Upper lobe of left lung (tissue), 6 donors: ENCODE measurements around the gene WSB1. TPM values are rescaled to one million over a fixed set of nuclear protein-coding genes. Genes with fewer than 3 reads are reported as not detected.
A peak's percentile ranks its signal among the peaks of the same experiment; 100 is the strongest.

Experiments used
- ATAC-seq, 2 donors: fragments of 200-7000 bp; cut with Tn5 transposase; one replicate each; pipeline ENCODE4 v1.9.1; 2022; ENCODE audit warnings: mild to moderate bottlenecking in 2 of 2, moderate library complexity in 2 of 2; ENCODE audit not compliant: low FRiP score in 2 of 2
- DNase-seq, 2 donors: peaks; one replicate each; pipeline ENCODE4 v3.0.0-alpha.2; 2019 to 2020
- H3K27ac ChIP-seq, 4 donors: fragments of 200-600 bp; sonication (generic); one replicate each; pipeline ENCODE4 v1.5.1; 2016 to 2019
- H3K27me3 ChIP-seq, 4 donors: fragments of 200-600 bp; sonication (generic); one replicate each; pipeline ENCODE4 v1.5.1; 2017 to 2019
- H3K36me3 ChIP-seq, 4 donors: fragments of 200-600 bp; sonication (generic); one replicate each; pipeline ENCODE4 v1.5.1; 2016 to 2019
- H3K4me1 ChIP-seq, 4 donors: fragments of 200-600 bp; sonication (generic); one replicate each; pipeline ENCODE4 v1.5.1; 2018 to 2019
- H3K4me3 ChIP-seq, 4 donors: fragments of 200-600 bp; sonication (generic); one replicate each; pipeline ENCODE4 v1.5.1; 2017 to 2019; ENCODE audit warnings: mild to moderate bottlenecking in 2 of 4, moderate library complexity in 1 of 4
- H3K9me3 ChIP-seq, 4 donors: fragments of 200-600 bp; sonication (generic); one replicate each; pipeline ENCODE4 v1.5.1; 2018 to 2019
- EP300 ChIP-seq, 4 donors: sonication (generic); formaldehyde crosslinking; IDR thresholded peaks; one replicate each; pipeline ENCODE4 v1.5.1; 2017; ENCODE audit warnings: antibody characterized with exemption in 4 of 4, control low read depth in 2 of 4
- POLR2A ChIP-seq, 4 donors: fragments of 450-650 bp; IDR thresholded peaks; one replicate each; pipeline ENCODE4 v1.5.1; 2016 to 2017; ENCODE audit warnings: antibody characterized with exemption in 4 of 4, mild to moderate bottlenecking in 2 of 4
- POLR2AphosphoS5 ChIP-seq, 2 donors: sonication (generic); formaldehyde crosslinking; IDR thresholded peaks; one replicate each; pipeline ENCODE4 v1.5.1; 2017; ENCODE audit warnings: antibody characterized with exemption in 2 of 2
- WGBS, 2 donors: methylation state at CpG; one replicate each; pipeline ENCODE4 v1.1.5; 2017 to 2018; 5-methylcytosine and 5-hydroxymethylcytosine counted together
- total RNA-seq, 6 donors: library from RNA; depleted of rRNA in 4 of 6; stranded (reverse); fragments of >200 nt in 4 of 6; gene quantifications; one replicate each; pipeline versions ENCODE4 v1.1.0 to v1.2.1, GENCODE V29; 2016 to 2021
- TF ChIP-seq, protein P1 (sequence below), 6 experiments: fragments of 450-650 bp in 4 of 6; fragments of 200-600 bp in 2 of 6; sonication (generic) in 2 of 6; IDR thresholded peaks; one replicate each; pipeline ENCODE4 v1.5.1; 2016 to 2019; ENCODE audit warnings: antibody characterized with exemption in 6 of 6
- donor health status: DM: no; HTN: no; CAD: no; lungs with moderate emphysema.
- donor health status: DM: no; HTN: yes; CAD: no; lungs with severe emphysema.

WSB1 gene
- total RNA-seq, 6 donors from 2014 or later, result 261 to 514 (median 328) TPM

DNA sequence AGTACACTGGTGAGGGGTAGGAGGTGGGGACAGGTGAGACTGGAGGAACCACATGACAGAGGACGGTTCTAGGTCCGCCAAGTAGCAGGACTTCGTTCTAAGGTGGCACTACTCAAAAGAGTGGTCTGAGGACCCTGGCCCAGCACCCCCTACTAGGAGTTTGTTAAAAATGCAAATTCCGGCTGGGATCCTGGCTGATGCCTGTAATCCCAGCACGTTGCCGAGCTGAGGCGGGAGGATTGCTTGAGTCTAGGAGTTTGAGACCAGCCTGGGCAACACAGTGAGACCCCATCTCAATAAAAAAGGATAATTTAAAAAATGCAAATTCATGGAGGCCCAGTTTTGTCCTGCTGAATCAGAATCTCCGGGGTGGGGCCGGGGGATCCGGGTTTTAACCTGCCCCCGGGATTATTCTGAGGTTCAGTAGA lies 59.1 kb downstream of the WSB1 start:
- Histone ChIP-seq H3K27me3 (no peaks in the 10 kb centered on the region), H3K36me3 (no peaks in the 10 kb centered on the region), H3K4me3 (peak overlapping the region; percentile 31 to 72 (median 60)), H3K27ac (peak overlapping the region; percentile 91 to 94 (median 92)), H3K4me1 (peaks cover 25 to 36% (median 26%) of the 10 kb centered on the region in 4 donors), H3K9me3 (no peaks in the 10 kb centered on the region)
- ATAC-seq (no peak), DNase-seq (no peak)
- TF ChIP-seq POLR2A (IDR thresholded peaks at IDR 0.05) (no peak), POLR2AphosphoS5 (IDR thresholded peaks at IDR 0.05) (no peak), EP300 (IDR thresholded peaks at IDR 0.05) (no peak)
- TF ChIP-seq, protein P1, sequence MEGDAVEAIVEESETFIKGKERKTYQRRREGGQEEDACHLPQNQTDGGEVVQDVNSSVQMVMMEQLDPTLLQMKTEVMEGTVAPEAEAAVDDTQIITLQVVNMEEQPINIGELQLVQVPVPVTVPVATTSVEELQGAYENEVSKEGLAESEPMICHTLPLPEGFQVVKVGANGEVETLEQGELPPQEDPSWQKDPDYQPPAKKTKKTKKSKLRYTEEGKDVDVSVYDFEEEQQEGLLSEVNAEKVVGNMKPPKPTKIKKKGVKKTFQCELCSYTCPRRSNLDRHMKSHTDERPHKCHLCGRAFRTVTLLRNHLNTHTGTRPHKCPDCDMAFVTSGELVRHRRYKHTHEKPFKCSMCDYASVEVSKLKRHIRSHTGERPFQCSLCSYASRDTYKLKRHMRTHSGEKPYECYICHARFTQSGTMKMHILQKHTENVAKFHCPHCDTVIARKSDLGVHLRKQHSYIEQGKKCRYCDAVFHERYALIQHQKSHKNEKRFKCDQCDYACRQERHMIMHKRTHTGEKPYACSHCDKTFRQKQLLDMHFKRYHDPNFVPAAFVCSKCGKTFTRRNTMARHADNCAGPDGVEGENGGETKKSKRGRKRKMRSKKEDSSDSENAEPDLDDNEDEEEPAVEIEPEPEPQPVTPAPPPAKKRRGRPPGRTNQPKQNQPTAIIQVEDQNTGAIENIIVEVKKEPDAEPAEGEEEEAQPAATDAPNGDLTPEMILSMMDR (IDR thresholded peaks at IDR 0.05), result no peak
- 47 to 59% methylated on average over 8 to 11 of the region's 11 CpGs for WGBS, 2 donors

DNA sequence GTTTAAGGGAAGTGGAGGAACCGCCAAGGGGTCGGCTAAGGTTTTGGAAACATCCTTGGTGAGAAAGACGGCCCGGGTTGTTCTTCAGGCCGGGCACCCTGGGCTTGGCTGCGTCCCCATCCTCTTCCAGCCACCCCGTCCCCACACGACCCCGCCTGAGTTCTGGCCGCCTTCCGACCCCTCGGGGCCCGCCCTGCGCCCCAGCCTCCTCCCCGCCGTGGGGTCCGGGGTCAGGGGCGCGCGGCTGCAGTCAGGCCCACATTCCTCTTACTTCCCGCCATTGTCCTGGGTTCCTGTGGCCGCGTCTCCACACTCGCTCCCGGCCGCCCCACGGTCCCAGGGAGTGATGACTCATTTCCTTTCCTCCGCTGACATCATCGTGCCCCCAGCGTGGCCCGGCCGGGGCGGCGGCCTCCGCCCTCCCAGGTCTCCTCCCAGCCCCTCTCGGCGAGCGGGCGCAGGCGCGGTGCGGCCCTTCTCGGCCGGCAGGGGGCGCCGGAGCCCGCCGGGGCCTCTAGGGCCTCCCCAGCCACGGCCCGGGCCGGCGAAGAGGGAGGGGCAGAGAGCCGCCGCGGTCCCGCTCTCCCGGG lies 59.6 kb downstream of the WSB1 start:
- Histone ChIP-seq H3K9me3 (no peaks in the 10 kb centered on the region), H3K36me3 (no peaks in the 10 kb centered on the region), H3K4me3 (peak overlapping the region; percentile 47 to 72 (median 60)), H3K4me1 (peaks cover 21 to 31% (median 22%) of the 10 kb centered on the region in 4 donors), H3K27me3 (no peaks in the 10 kb centered on the region), H3K27ac (peak overlapping the region; percentile 91 to 94 (median 92))
- WGBS, 2 donors, result 0 to 3% methylated on average over 10 to 40 of the region's 57 CpGs
- TF ChIP-seq POLR2A (IDR thresholded peaks at IDR 0.05) (peak in 3 of 4 donors; percentile 53 to 91 (median 79)), POLR2AphosphoS5 (IDR thresholded peaks at IDR 0.05) (peak; percentile 96 to 98), EP300 (IDR thresholded peaks at IDR 0.05) (peak in 2 of 4 donors; percentile 91 to 93)
- TF ChIP-seq, protein P1 (IDR thresholded peaks at IDR 0.05), result peak; percentile 96 to 100 (median 99)
- peak; percentile 94 to 98 for DNase-seq
- ATAC-seq, result peak; percentile 96 to 98

DNA sequence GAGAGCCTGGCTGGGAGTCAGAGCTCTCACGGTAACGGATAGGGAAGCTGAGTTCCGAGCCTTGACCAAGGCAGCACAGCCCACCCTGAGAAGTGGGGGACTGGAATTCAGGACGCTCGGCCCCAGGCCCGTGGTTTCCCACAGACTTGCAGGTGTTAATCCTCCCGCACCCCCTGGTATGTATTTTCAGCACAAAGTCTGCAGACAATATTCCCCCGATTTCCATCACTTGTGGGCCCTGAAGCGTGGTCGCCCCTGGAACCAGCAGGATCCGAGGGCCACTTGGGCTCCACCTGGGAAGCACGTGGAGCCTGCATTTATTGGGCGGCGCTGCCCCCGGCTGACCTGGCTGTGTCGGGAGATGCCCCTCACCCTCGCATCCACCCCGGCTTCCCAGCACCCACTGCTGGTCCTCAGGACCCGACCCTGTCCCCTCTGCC lies 60.2 kb downstream of the WSB1 start:
- ATAC-seq, result no peak
- DNase-seq, result peak in 1 of 2 donors; percentile 80
- 11 to 15% methylated on average over 3 to 19 of the region's 19 CpGs for WGBS, 2 donors

DNA sequence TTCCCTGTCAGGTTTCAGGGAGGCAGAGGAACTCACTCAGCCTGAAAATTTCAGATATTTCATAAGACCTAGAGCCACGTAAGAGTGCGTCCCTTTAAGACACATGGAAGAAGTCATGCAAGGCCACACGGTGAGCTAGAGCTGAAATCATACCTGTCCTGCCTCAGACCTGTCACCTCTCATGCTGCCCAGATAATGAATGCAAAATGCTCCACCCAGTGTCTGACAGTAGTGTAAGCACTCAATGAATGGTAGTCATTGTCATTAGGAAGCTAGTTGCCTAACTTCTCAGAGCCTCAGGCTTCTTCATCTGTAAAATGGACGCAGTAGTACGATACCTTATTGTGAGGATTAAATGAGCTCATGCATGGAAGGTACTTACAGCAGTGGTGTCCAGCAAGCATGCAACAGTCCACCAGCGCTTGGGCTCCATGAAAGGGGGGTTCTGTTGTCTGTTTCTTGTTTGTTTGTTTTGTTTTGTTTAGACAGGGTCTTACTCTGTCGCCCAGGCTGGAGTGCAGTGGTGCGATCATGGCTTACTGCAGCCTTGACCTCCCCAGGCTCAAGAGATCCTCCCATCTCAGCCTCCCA lies 60.7 kb downstream of the WSB1 start:
- no peaks in the 10 kb centered on the region for H3K9me3 ChIP-seq
- ATAC-seq (peak in 1 of 2 donors; percentile 2), DNase-seq (no peak)
- peak overlapping the region in 2 of 4 donors; percentile 92 to 94 for H3K27ac ChIP-seq
- TF ChIP-seq, protein P1 (IDR thresholded peaks at IDR 0.05), result no peak
- TF ChIP-seq POLR2A (IDR thresholded peaks at IDR 0.05), result no peak
- H3K36me3 ChIP-seq, result no peaks in the 10 kb centered on the region
- H3K27me3 ChIP-seq, result no peaks in the 10 kb centered on the region
- H3K4me3 ChIP-seq, result peak overlapping the region in 3 of 4 donors; percentile 60 to 72 (median 61)
- WGBS, 2 donors, result 65 to 69% methylated on average over 8 of the region's 8 CpGs
- peaks cover 17 to 20% (median 18%) of the 10 kb centered on the region in 4 donors for H3K4me1 ChIP-seq

More for the DNA sequence above, 60.2 kb downstream of the WSB1 start:
- Histone ChIP-seq H3K4me1 (peaks cover 18 to 26% (median 19%) of the 10 kb centered on the region in 4 donors), H3K27me3 (no peaks in the 10 kb centered on the region), H3K27ac (peak overlapping the region; percentile 91 to 94 (median 92)), H3K4me3 (peak overlapping the region; percentile 47 to 72 (median 60)), H3K36me3 (no peaks in the 10 kb centered on the region), H3K9me3 (no peaks in the 10 kb centered on the region)
- TF ChIP-seq POLR2A (IDR thresholded peaks at IDR 0.05), result no peak

DNA sequence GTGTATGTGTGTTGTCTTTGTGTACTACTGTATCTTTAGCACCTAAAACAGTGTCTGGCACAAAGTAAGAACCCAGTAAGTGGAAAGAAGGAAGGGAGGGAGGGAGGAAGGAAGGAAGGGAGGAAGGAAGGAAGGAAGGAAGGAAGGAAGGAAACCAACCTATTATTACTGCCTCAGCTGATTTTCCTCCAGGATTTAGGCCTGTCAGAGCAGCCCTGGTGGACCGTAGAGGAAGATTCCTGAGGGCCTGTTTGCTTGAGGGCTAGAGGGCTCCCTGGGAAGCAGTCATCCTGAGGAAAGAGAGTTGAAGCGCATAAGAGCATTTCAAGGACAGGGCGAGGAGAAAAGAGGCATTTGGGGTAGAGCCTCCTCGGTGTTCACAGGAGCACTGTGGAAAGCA lies 61.5 kb downstream of the WSB1 start:
- H3K4me1 ChIP-seq, result peaks cover 17 to 20% (median 18%) of the 10 kb centered on the region in 4 donors
- no peaks in the 10 kb centered on the region for H3K36me3 ChIP-seq
- H3K9me3 ChIP-seq, result no peaks in the 10 kb centered on the region
- TF ChIP-seq, protein P1 (IDR thresholded peaks at IDR 0.05), result no peak
- TF ChIP-seq POLR2AphosphoS5 (IDR thresholded peaks at IDR 0.05) (no peak), POLR2A (IDR thresholded peaks at IDR 0.05) (no peak), EP300 (IDR thresholded peaks at IDR 0.05) (no peak)
- no peak overlapping the region for H3K4me3 ChIP-seq
- DNase-seq (no peak), ATAC-seq (no peak)
- no peaks in the 10 kb centered on the region for H3K27me3 ChIP-seq
- H3K27ac ChIP-seq, result no peak overlapping the region
- WGBS, 2 donors, result 56 to 86% methylated on average over 4 of the region's 4 CpGs
